K562 (cell line): ENCODE results near the gene ESR2.

ENCODE experiments used
- CBFA2T3 ChIP-seq: fragments of 450-650 bp; IDR thresholded peaks from 2 replicates; pipeline ENCODE4 v1.6.1; 2017
- CREB1 ChIP-seq, 2 experiments: sonication (generic) in 1 of 2; formaldehyde crosslinking in 1 of 2; IDR thresholded peaks; 2 replicates each; pipeline versions ENCODE4 v1.6.1 to v1.8.0; 2012 to 2022; ENCODE audit warnings: inconsistent platforms in 1 of 2, mild to moderate bottlenecking in 1 of 2, missing genetic modification reagents in 1 of 2, moderate library complexity in 1 of 2
- EZH2 ChIP-seq: IDR thresholded peaks from 2 replicates; pipeline ENCODE4 v1.6.1; 2012; ENCODE audit warnings: low read depth, mild to moderate bottlenecking, inconsistent platforms, low read length, borderline replicate concordance
- GATA2 ChIP-seq: sonication (generic); formaldehyde crosslinking; IDR thresholded peaks from 2 replicates; pipeline ENCODE4 v1.4.0; 2020; ENCODE audit warnings: mild to moderate bottlenecking, missing genetic modification reagents
- ILF3 ChIP-seq: fragments of 450-650 bp; IDR thresholded peaks from 2 replicates; pipeline ENCODE4 v1.6.1; 2018; ENCODE audit warnings: antibody characterized with exemption, mild to moderate bottlenecking, moderate library complexity, borderline replicate concordance
- JUND ChIP-seq, 2 experiments: IDR thresholded peaks; 2 replicates in 1 of 2; 3 replicates in 1 of 2; pipeline ENCODE4 v1.6.1; 2011; ENCODE audit warnings: borderline replicate concordance in 2 of 2, low read depth in 2 of 2, low read length in 2 of 2, improper control_type of control experiment in 1 of 2, missing biosample characterization in 1 of 2, missing genetic modification characterization in 1 of 2, missing genetic modification reagents in 1 of 2
- POLR2A ChIP-seq: fragments of 450-650 bp; conservative IDR thresholded peaks from 2 replicates; pipeline ENCODE4 v1.6.1; 2016
- POLR2AphosphoS2 ChIP-seq: IDR thresholded peaks from 2 replicates; pipeline ENCODE4 v1.6.1; 2012; ENCODE audit warnings: low read length, improper control_type of control experiment
- SMAD4 ChIP-seq: fragments of 250-450 bp; sonication (Bioruptor Pico); conservative IDR thresholded peaks from 2 replicates; pipeline ENCODE4 v1.8.0; 2021; ENCODE audit warnings: inconsistent platforms, mild to moderate bottlenecking, moderate library complexity
- SMC3 ChIP-seq: conservative IDR thresholded peaks from 2 replicates; pipeline ENCODE4 v1.6.1; 2011; ENCODE audit warnings: low read depth, low read length, improper control_type of control experiment; ENCODE audit not compliant: insufficient read depth
- TARDBP ChIP-seq: fragments of 450-650 bp; IDR thresholded peaks from 2 replicates; pipeline ENCODE4 v1.6.1; 2016
- TCF7L2 ChIP-seq: fragments of 150-350 bp; IDR thresholded peaks from 2 replicates; pipeline ENCODE4 v1.6.1; 2016; ENCODE audit warnings: low read depth, mild to moderate bottlenecking, low read length, moderate library complexity
- ZNF197 ChIP-seq: fragments of 200-800 bp; sonication (Bioruptor generic); IDR thresholded peaks from 2 replicates; pipeline ENCODE4 v1.6.1; 2016; ENCODE audit warnings: low read depth, missing genetic modification characterization, missing compliant biosample characterization

GRCh38 chr14:64125270-64125669, 168.9 kb downstream of the ESR2 start:
- no peak for TF ChIP-seq JUND (IDR thresholded peaks at IDR 0.05; ENCODE audit: borderline replicate concordance, low read depth, low read length)
- no peak for TF ChIP-seq JUND (tag; IDR thresholded peaks at IDR 0.05; ENCODE audit: borderline replicate concordance, low read depth, low read length)
- no peak for TF ChIP-seq ZNF197 (CRISPR knock-in tag)
- no peak for TF ChIP-seq CBFA2T3
- no peak for TF ChIP-seq ILF3
- no peak for TF ChIP-seq POLR2AphosphoS2
- TF ChIP-seq TCF7L2 = no peak
- no peak for TF ChIP-seq TARDBP
- no peak for TF ChIP-seq EZH2
- TF ChIP-seq CREB1 (IDR thresholded peaks at IDR 0.05) = no peak
- TF ChIP-seq CREB1 (CRISPR knock-in tag; IDR thresholded peaks at IDR 0.05) = no peak
- TF ChIP-seq GATA2 = no peak
- no peak for TF ChIP-seq SMAD4 (CRISPR knock-in tag)
- no peak for TF ChIP-seq SMC3
- no peak for TF ChIP-seq POLR2A
